K562 (cell line): ENCODE results near the gene C6orf47. TPM values are rescaled to one million over a fixed set of nuclear protein-coding genes. Genes with fewer than 3 reads are reported as not detected.

Source experiments
- ATF2 ChIP-seq: sonication (generic); formaldehyde crosslinking; IDR thresholded peaks from 2 replicates; pipeline ENCODE4 v1.8.1; 2022; ENCODE audit warnings: missing genetic modification reagents
- CHCHD3 ChIP-seq: fragments of 250-450 bp; sonication (Bioruptor Pico); IDR thresholded peaks from 2 replicates; pipeline ENCODE4 v2.1.2; 2022; ENCODE audit warnings: mild to moderate bottlenecking
- CLOCK ChIP-seq: fragments of 250-450 bp; sonication (Bioruptor Pico); IDR thresholded peaks from 2 replicates; pipeline ENCODE4 v1.4.0; 2020; ENCODE audit warnings: mild to moderate bottlenecking, moderate library complexity, borderline replicate concordance
- CTCFL ChIP-seq: IDR thresholded peaks from 2 replicates; pipeline ENCODE4 v1.6.1; 2011; ENCODE audit warnings: borderline replicate concordance, low read depth, mild to moderate bottlenecking, moderate library complexity, low read length; ENCODE audit not compliant: insufficient read depth, poor library complexity, severe bottlenecking
- E2F3 ChIP-seq: fragments of 250-450 bp; sonication (Bioruptor Pico); IDR thresholded peaks from 2 replicates; pipeline ENCODE4 v1.4.0; 2020; ENCODE audit warnings: mild to moderate bottlenecking
- EHMT2 ChIP-seq: fragments of 450-650 bp; IDR thresholded peaks from 2 replicates; pipeline ENCODE4 v1.6.1; 2018; ENCODE audit warnings: antibody characterized with exemption
- FOXK1 ChIP-seq: sonication (generic); formaldehyde crosslinking; IDR thresholded peaks from 2 replicates; pipeline ENCODE4 v1.8.0; 2022; ENCODE audit warnings: missing genetic modification reagents, mild to moderate bottlenecking, borderline replicate concordance
- FOXP4 ChIP-seq: sonication (generic); formaldehyde crosslinking; IDR thresholded peaks from 2 replicates; pipeline ENCODE4 v1.8.0; 2022; ENCODE audit warnings: mild to moderate bottlenecking, missing genetic modification reagents, borderline replicate concordance
- ILF3 ChIP-seq: fragments of 450-650 bp; IDR thresholded peaks from 2 replicates; pipeline ENCODE4 v1.6.1; 2018; ENCODE audit warnings: antibody characterized with exemption, mild to moderate bottlenecking, moderate library complexity, borderline replicate concordance
- KHSRP ChIP-seq: fragments of 450-650 bp; IDR thresholded peaks from 2 replicates; pipeline ENCODE4 v1.6.1; 2017
- NRF1 ChIP-seq, 2 experiments: fragments of 450-650 bp; IDR thresholded peaks in 1 of 2; conservative IDR thresholded peaks in 1 of 2; 2 replicates each; pipeline ENCODE4 v1.6.1; 2014; ENCODE audit warnings: mild to moderate bottlenecking in 2 of 2
- RBFOX2 ChIP-seq: fragments of 200-400 bp; formaldehyde crosslinking; IDR thresholded peaks from 2 replicates; pipeline ENCODE4 v1.6.1; 2017; ENCODE audit warnings: low read depth, mild to moderate bottlenecking, low read length, moderate library complexity
- RBM22 ChIP-seq: fragments of 200-400 bp; formaldehyde crosslinking; IDR thresholded peaks from 2 replicates; pipeline ENCODE4 v1.6.1; 2018; ENCODE audit warnings: low read length, low read depth; ENCODE audit not compliant: poor library complexity, severe bottlenecking
- TAL1 ChIP-seq: fragments of 450-650 bp; IDR thresholded peaks from 2 replicates; pipeline ENCODE4 v1.6.1; 2016; ENCODE audit warnings: mild to moderate bottlenecking
- ZEB2 ChIP-seq: fragments of 450-650 bp; IDR thresholded peaks from 2 replicates; pipeline ENCODE4 v1.6.1; 2016
- ZFP91 ChIP-seq: sonication (generic); formaldehyde crosslinking; IDR thresholded peaks from 2 replicates; pipeline ENCODE4 v1.8.0; 2022; ENCODE audit warnings: mild to moderate bottlenecking, missing genetic modification reagents
- ZNF57 ChIP-seq: fragments of 450-650 bp; formaldehyde crosslinking; IDR thresholded peaks from 2 replicates; pipeline ENCODE4 v1.4.0; 2020; ENCODE audit warnings: mild to moderate bottlenecking, moderate library complexity
- ZNF644 ChIP-seq: fragments of 200-800 bp; sonication (Bioruptor generic); IDR thresholded peaks from 2 replicates; pipeline ENCODE4 v1.6.1; 2016; ENCODE audit warnings: low read depth, missing genetic modification characterization, missing compliant biosample characterization
- polyA plus RNA-seq, 8 experiments: library from polyadenylated mRNA; depleted of rRNA in 4 of 8; stranded (reverse) in 5 of 8; unstranded in 3 of 8; fragments of >200 nt; fragmentation: Nextera tagmentation in 2 of 8; fragmentation: Illumina TruSeq in 1 of 8; extraction: Ambion mirVana in 2 of 8; extraction: Trizol in 1 of 8; gene quantifications; 2 replicates each; pipeline versions ENCODE4 v1.2.1 to v1.2.3, GENCODE V29; 2011 to 2014; ENCODE audit warnings: inconsistent platforms in 1 of 8, missing spikeins in 1 of 8
- total RNA-seq, 7 experiments: library from RNA; depleted of rRNA in 6 of 7; stranded (reverse); fragments of >200 nt in 6 of 7; fragmentation: Illumina TruSeq in 2 of 7; extraction: Trizol in 2 of 7; gene quantifications; 2 replicates each; pipeline versions ENCODE4 v1.2.1 to v1.2.3, GENCODE V29; 2011 to 2021; ENCODE audit warnings: low replicate concordance in 1 of 7

The C6orf47 gene
- total and polyA plus RNA-seq, 9 of the 15 experiments (the other 6 are each of a cell fraction or from before 2014, with no cell fraction given), result 0.14 to 43.8 (median 27.0) TPM

- TF ChIP-seq ZFP91 (CRISPR knock-in tag) (0 out of 2 replicates have a peak, but pooled peaks have one; percentile 67), CTCFL (no peak), E2F3 (CRISPR knock-in tag) (no peak), EHMT2 (peak; percentile 12; the same call in 1 of the 2 replicates), RBM22 (peak; percentile 85), FOXP4 (CRISPR knock-in tag) (peak; percentile 22; the same call in 1 of the 2 replicates), ZNF57 (peak; percentile 19; the same call in 1 of the 2 replicates), CHCHD3 (CRISPR knock-in tag) (no peak), KHSRP (no peak), ZNF644 (no peak), ATF2 (CRISPR knock-in tag) (no peak), FOXK1 (CRISPR knock-in tag) (0 out of 2 replicates have a peak, but pooled peaks have one; percentile 60), TAL1 (no peak), RBFOX2 (peak; percentile 67), ILF3 (no peak), NRF1 (conservative IDR thresholded peaks at IDR 0.05 in 1 of 2, IDR thresholded peaks at IDR 0.05 in 1 of 2) (peak in 1 of 2 experiments; percentile 29; a peak in 2 of 4 replicates), CLOCK (CRISPR knock-in tag) (no peak), ZEB2 (no peak)
Measured at GRCh38 chr6:31658983-31659648, 1.5 kb downstream of the C6orf47 start (continued).
